CD4-positive, alpha-beta T cell treated with Interleukin-2 at 100 ng/mL for 4 hours (primary cell): ENCODE results near the gene TMOD3.

ENCODE experiments used
- DNase-seq: peaks from one replicate; pipeline ENCODE4 v3.0.0-alpha.2; 2020; ENCODE audit warnings: low spot score

Gene TMOD3

DNA sequence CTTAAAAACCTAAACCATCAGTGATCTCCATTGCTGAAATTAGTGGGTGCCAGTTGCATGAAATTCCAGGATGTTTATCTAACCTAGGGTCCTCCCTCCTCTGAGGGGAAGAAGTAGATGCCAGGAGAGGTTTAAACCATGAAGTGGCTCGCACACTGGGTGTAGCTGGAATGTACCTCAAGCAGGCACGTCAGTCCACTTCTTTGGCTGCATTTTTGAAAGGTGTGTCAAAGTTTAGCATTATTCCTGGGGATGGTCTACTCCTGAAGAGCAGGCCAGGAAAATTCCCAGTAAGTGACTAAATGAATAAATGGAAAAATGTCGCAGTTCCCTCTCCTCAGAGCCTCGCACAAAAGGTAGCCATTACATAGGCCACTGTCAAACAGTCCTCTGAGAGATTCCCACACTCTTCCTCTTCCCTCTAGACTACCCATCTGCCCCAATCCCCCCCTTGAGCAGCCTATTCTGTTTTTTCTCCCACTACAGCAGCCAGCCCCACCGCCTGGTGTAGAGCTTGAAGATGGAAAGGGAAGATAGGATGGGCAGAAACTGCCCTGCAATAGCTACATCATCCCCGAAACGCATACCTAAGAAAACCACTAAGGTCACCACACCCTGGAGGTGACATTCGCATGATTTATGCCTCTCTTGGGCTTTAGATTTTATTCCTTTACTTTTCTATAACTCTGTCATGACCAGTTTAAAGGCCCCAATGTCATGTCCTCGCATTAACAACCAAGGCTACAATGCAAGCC is 655 bp upstream of the TMOD3 start:
- DNase-seq = no peak

DNA sequence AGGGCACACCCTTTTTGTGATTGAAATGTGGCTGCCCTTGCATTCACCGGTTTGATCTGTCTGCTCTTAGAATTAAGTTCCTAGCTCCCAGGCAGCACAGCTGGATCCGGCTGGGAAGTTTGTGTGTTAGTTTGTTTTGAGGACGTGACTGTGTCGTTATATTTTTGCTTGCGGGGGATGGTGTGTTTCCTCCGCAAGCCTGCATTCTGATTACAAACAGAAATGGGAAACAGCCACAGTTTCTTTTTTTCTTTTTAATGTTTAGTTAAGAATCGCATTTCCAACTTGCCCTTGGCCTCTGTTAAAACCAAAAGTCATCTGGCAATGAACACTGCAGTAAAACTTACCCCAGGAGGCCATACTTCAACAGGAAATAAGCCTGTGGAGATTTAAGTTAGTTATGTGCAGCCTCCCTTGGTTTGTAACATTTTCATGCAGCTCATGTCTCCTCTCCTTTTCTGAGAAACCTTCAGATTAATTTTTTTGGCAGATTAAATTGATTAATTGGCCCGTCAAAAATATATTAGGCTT is 888 bp downstream of the TMOD3 start:
- peak; percentile 8 for DNase-seq

GRCh38 chr15:51833772-51834171 is 4.3 kb downstream of the TMOD3 start:
- no peak for DNase-seq

- peak; percentile 6 for DNase-seq
Measured at GRCh38 chr15:51837792-51838251, 8.4 kb downstream of the TMOD3 start.

DNA sequence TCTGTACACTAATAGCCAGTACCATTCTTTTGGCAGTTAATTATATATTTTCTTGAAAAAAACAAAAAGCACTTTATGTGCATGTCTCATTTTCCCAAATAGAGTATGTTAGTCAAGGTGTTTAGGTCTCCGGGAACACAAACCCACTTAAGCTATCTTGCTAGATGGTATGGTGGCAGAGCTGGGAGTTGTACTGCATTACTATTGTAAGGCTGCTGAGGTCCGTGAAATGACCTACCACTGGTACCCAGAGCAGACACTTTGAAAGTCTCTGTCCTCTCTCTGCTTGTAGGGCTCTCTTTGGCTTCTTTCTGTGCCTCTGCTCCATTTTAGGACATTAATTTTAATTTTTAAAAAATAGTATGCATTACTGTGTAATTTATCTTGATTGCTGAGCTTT is 8.8 kb downstream of the TMOD3 start:
- no peak for DNase-seq

DNA sequence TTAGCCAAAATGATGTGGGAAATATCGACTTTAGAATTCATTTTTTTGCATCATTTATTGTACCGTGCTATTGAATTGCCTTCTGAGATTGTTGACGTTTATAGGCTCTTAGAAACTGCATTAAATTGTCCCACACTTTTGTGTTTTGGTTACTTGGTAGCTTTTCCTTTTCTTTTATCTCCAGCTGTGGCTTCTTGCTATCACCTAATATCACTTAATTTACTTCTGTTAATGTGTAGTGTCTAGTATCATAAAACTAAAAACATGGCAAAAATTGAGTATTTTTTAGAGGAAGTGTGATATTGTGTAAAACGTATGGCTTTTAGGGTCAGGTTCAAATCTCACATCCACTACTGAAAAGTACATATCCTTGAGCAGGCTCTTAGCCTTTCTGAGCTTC is 11.2 kb downstream of the TMOD3 start:
- DNase-seq = no peak

- no peak for DNase-seq
Measured at GRCh38 chr15:51841406-51842040, 12.1 kb downstream of the TMOD3 start.

- DNase-seq = no peak
Measured at GRCh38 chr15:51842265-51842664, 12.8 kb downstream of the TMOD3 start.

DNA sequence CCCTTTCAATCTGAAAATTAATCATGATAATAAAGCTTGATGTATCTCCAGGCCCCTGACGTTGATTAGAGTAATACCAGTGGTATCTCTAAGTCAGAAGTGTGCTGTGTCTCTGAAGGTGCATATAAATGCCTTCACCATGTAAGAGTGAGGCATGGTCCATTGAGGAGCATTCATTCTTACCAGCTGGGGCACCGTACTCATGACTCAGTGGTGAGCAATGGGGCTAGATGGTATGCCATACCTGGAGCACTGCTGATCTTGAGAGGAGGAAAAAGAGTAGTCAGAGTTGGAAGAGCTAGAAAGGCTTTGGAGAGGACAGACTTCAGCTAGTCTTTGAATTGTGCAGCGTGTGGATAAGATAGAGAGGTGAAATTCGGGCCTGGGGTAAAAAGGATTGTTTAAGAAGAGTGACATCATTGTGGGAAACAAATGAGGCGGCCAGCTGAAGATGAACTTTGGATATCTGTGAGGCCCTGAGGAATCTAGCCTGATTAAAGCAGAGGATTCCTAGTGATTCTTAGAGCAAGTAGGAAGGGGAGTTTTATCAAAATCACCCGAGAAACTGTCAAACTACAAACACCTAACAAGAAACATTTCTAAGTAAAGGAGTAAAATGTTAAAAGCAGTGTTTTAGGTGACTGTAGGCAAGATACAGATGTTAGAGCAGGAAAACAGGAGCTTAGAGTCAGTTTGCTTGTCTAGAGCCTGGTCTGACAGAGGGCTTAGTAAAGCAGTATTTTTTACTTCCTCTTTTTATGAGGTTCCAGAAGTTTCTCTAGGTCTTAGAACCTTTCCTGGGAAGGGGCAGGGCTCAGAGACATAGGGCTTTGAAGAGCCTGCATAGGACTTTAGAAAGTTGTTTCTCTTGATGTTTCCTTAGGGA is 13.6 kb downstream of the TMOD3 start:
- DNase-seq = peak; percentile 13

DNA sequence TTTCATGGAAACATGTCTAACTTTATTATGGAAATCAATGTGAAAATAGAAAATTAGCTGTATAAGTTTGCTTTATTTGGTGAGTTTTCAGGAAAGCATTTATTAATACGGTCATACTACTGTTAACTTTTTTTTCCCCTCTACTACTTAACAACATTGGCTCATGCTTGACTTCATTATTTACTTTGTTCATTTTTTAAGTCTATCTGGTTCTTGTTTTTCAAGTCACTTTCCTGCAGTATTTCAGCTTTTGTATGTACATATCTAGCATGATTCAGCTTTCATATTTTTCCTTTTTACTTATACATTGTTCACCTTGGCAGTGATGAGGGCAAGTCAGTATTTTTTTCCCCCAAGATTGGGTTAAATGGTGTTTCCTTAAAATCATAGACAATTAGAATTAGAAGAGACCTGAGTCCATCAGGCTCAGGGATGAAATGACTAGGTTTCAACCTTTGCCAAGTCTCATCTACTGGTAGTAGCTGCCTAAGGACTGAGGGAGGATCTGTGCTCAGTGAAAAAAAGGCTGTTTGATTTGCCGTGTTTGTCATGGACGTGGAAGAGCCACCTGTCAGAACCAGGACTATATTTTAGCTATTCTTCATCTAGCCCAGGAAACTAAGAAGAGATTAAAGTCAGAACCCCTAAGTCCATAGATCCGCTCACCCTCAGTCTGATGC is 15.4 kb downstream of the TMOD3 start:
- no peak for DNase-seq

DNA sequence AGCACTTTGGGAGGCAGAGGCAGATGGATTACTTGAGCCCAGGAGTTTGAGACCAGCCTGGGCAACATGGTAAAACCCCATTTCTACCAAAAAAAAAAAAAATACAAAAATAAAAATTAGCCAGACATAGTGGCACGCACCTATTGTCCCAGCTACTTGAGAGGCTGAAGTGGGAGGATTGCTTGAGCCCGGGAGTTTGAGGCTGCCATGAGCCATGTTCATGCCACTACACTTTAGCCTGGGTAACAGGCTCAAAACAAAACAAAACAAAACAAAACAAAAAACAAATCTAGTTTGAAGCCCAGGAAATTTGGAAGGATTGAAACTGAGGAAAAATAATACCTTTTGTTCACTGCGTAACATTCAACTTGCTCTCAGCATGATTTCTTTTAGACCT is 16.6 kb downstream of the TMOD3 start:
- DNase-seq = no peak

DNA sequence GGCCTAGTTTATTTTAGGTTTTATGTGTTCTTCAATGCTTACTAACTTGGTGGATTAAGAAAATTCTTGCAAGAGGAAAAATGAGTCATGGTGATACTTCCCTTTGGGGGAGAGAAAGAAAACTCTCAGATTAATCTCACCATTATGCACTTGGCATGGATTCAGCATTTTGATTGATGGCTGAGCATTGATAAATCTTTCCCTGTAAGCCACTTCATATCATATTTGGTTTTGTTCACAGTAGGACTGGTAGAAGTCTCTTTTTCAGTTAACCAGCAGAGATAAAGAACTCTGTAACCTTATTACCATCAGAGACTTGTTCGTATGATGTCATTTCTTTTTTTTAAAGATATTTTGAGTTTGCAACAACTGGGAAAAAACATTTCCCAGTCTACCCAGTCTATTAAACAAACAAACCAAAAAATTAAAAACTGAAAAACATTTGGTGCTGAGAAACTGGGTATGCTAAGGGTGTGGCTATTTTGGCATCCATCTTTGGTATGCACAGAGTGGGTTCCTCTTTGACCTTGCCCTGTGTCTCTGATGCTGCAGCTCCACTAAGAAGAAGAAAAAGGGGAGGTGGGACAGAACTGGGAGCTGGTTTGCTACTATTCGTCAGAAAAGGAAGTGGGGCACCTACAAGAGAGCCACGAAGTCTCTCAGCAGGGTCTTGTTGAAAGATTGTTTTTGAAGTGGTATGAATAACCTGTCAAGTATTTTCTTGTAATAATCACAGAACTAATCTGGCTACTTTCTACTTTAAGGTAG is 17.2 kb downstream of the TMOD3 start:
- peak; percentile 26 for DNase-seq

DNA sequence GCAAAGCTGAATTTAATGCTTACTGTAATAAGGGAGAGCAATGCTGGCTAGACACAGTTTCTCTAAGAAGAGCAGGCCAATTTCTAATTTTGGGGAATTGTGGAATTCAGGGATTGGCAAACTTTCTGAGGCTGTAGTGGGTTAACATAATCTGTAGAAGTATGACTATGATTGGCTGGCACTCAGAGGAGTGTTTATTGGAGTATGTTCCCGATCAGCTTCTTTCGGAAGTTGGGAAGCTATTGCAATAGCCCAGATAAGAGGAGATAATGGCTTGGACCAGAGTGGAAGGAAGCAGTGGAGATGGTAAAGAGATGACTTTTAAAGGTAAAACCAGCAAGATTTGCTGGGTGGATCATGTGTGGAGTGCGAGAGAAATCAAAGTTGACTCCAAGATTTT is 19.4 kb downstream of the TMOD3 start:
- DNase-seq = no peak

- no peak for DNase-seq
Measured at GRCh38 chr15:51849860-51850259, 20.4 kb downstream of the TMOD3 start.

DNA sequence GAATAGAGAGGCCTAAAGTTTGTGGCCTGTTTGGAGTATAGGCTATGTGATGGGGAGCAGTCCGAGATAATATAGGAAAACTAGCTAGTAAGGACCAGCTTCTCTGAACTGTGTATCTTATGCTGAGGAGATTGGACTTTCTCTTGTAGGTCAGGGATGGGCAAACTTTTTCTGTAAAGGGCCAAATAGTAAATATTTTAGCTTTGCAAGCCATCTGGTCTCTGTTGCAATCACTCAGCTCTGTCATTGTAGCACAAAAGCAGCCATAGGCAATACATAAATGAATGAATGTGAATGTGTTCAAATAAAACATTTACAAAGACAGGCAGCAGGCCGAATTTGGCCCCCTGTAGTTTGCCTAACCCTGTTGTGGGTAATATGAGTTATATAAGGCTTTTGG is 24.5 kb downstream of the TMOD3 start:
- no peak for DNase-seq

- no peak for DNase-seq
Measured at GRCh38 chr15:51855612-51856011, 26.2 kb downstream of the TMOD3 start.

- DNase-seq = no peak
Measured at GRCh38 chr15:51856714-51857380, 27.4 kb downstream of the TMOD3 start.

DNA sequence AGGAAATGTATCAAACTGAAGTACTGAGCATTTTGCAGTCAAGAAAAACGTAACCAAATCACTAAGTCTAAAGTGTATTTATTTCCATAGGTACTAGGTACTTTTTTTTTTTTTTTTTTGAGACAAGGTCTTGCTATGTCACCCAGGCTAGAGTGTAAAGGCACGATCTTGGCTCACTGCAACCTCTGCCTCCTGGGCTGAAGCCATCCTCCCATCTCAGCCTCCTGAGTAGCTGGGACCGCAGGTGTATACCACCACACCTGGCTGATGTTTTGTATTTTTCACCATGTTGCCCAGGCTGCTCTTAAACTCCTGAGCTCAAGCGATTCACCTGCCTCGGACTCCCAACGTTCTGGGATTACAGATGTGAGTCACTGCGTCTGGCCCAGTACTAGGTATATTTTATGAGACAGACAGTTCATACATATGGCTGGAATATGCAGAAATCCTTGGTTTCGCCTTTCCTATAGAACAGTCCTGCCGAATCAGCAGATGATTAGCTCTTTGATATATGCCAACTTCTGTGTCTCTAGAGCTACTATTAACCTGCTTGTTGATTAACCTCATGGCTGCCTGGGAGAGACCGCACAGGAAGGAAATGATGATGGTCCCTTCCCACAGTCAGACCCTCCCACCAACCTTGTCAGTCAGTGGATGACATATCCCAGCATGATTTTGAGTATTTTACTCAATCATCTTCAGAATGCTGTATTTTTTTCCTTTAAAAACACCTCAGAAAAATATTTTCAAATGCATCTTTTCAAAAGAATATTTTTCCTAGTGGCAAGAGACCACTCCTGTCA is 32.3 kb downstream of the TMOD3 start:
- DNase-seq = peak; percentile 72

DNA sequence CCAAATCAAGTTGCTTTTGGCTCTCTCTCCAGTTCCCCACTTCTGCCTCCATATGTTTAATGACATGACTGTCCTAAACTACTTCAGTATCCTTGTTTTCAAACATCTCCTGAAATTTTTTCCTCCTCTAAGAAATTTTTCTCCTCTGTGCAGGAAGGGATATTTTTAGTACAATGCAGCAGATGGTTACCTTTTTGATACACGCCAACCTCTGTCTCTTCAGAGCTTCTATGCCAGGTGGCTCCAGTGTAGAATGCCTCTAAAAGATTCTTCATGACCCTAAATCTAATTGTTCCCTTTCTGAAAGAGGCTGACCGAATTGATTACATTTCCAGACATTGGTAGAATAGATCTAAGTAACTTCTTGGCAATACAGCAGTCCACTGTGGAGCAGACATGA is 33.7 kb downstream of the TMOD3 start:
- DNase-seq = no peak
